Measurements from ENCODE around the gene TXLNB. TPM values are rescaled to one million over a fixed set of nuclear protein-coding genes. Genes with fewer than 3 reads are reported as not detected.
"Not testable (repeated sequence)": the region's sequence is repeated elsewhere in the genome, so short reads cannot be mapped to it uniquely, and the experiment has no call there.

The TXLNB gene
- total and polyA plus RNA-seq, 2 of the 13 experiments (the other 11 are each of a cell fraction or from before 2014, with no cell fraction given) = not detected

DNA sequence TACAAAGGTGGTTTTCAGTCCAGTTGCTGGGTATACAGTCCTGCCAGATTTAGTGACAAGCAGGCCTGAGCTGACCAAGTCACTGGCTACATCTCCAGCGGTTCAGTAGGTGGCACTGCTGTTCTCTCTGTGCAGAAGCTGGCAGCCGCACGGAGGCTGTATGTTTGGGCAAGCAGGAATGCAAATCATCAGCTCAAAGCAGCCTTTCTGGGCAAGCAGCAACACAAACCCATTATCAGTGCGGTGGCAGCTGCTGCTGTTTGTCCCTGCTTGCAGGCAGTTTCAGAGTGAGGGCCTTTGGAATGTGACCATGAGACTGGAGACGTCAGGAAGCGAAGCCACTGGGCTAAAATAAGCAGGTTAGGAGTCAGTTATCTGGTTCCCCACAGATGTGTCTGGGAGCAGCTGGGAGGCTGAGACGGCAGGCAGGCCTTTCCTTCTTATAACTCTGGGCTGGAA, 72.5 kb downstream of the TXLNB start (continued):
- TF ChIP-seq SMAD1 (CRISPR knock-in tag; IDR thresholded peaks at IDR 0.05; ENCODE audit: borderline replicate concordance, low read depth) = peak; percentile 92; the same call in 1 of the 2 replicates
- peak; percentile 32; the same call in 1 of the 2 replicates for TF ChIP-seq NCOA2 (CRISPR knock-in tag; IDR thresholded peaks at IDR 0.05)
- TF ChIP-seq YEATS2 (CRISPR knock-in tag; IDR thresholded peaks at IDR 0.05; ENCODE audit: borderline replicate concordance) = peak; percentile 42; the same call in 1 of the 2 replicates
- peak; percentile 82; the same call in 1 of the 2 replicates for TF ChIP-seq ZNF839 (CRISPR knock-in tag; IDR thresholded peaks at IDR 0.05; ENCODE audit: borderline replicate concordance)
- no peak for TF ChIP-seq SOX13 (IDR thresholded peaks at IDR 0.05)
- peak in 1 of 2 experiments; percentile 26; a peak in 1 of 4 replicates for TF ChIP-seq SOX13 (CRISPR knock-in tag; conservative IDR thresholded peaks at IDR 0.05 in 1 of 2, IDR thresholded peaks at IDR 0.05 in 1 of 2)

DNA sequence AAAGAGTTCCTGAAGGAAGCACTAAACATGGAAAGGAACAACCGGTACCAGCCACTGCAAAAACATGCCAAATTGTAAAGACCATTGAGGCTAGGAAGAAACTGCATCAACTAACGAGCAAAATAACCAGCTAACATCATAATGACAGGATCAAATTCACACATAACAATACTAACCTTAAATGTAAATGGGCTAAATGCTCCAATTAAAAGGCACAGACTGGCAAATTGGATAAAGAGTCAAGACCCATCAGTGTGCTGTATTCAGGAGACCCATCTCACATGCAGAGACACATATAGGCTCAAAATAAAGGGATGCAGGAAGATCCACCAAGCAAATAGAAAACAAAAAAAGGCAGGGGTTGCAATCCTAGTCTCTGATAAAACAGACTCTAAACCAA, 79.3 kb downstream of the TXLNB start:
- WGBS (ENCODE audit: low lambda C conversion rate) = 8% methylated on average over 2 of the region's 2 CpGs
- intact Hi-C loops (cut with micrococcal nuclease; ENCODE audit: unreplicated experiment) = not testable (repeated sequence)

DNA sequence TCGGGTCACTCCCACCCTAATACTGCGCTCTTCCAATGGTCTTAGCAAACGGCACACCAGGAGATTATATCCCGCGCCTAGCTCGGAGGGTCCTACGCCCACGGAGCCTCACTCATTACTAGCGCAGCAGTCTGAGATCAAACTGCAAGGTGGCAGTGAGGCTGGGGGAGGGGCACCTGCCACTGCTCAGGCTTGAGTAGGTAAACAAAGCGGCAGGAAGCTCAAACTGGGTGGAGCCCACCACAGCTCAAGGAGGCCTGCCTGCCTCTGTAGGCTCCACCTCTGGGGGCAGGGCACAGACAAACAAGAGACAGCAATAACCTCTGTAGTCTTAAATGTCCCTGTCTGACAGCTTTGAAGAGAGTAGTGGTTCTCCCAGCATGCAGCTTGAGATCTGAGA, 81.0 kb downstream of the TXLNB start:
- not testable (repeated sequence) for FAIRE-seq; H3K27ac ChIP-seq (ENCODE audit: extremely low read length, insufficient read depth, low read length)

More for the DNA sequence above, 79.3 kb downstream of the TXLNB start:
- POLR2A ChIA-PET; H3K9ac ChIP-seq (ENCODE audit: insufficient read depth, low read depth, low read length); H3K4me2 ChIP-seq (ENCODE audit: low read depth, low read length); BruUV-seq (replicated peaks); DNase-seq (ENCODE audit: low spot score); H2AFZ ChIP-seq (ENCODE audit: low read length); CTCF ChIA-PET (ENCODE audit: low intra/inter-chr PET ratio, low total read pairs); in situ Hi-C loops (cut with HindIII; ENCODE audit: extremely low pct_ligation_motif_present, low pct_unique_long_range_greater_than_20kb); H3K4me3 ChIP-seq (replicated peaks in 1 of 3; ENCODE audit: insufficient read depth in 1 of 3, low read depth in 2 of 3, low read length in 3 of 3); H3K4me1 ChIP-seq (ENCODE audit: insufficient read depth, low read length); H3K36me3 ChIP-seq (replicated peaks in 1 of 2; ENCODE audit: control insufficient read depth in 1 of 2, insufficient read depth in 2 of 2, low read length in 2 of 2); H4K20me1 ChIP-seq (ENCODE audit: insufficient read depth, low read length); FAIRE-seq; ATAC-seq; H3K79me2 ChIP-seq (ENCODE audit: insufficient read depth, low read length); H3K27me3 ChIP-seq (ENCODE audit: control insufficient read depth in 1 of 2, insufficient read depth in 2 of 2, low read length in 2 of 2); H3K27ac ChIP-seq (ENCODE audit: extremely low read length, insufficient read depth, low read length): not testable (repeated sequence)
- H3K9me3 ChIP-seq (ENCODE audit: low read length) = peaks cover 18% of the 10 kb centered on the region; the same call in 1 of the 2 replicates

More for the DNA sequence above, 81.0 kb downstream of the TXLNB start:
- POLR2A ChIA-PET; H3K79me2 ChIP-seq (ENCODE audit: insufficient read depth, low read length); in situ Hi-C loops (cut with HindIII; ENCODE audit: extremely low pct_ligation_motif_present, low pct_unique_long_range_greater_than_20kb); H4K20me1 ChIP-seq (ENCODE audit: insufficient read depth, low read length); H2AFZ ChIP-seq (ENCODE audit: low read length); H3K4me3 ChIP-seq (replicated peaks in 1 of 3; ENCODE audit: insufficient read depth in 1 of 3, low read depth in 2 of 3, low read length in 3 of 3); intact Hi-C loops (cut with micrococcal nuclease; ENCODE audit: unreplicated experiment); CTCF ChIA-PET (ENCODE audit: low intra/inter-chr PET ratio, low total read pairs); H3K9ac ChIP-seq (ENCODE audit: insufficient read depth, low read depth, low read length); BruUV-seq (replicated peaks); H3K4me1 ChIP-seq (ENCODE audit: insufficient read depth, low read length); DNase-seq (ENCODE audit: low spot score); H3K36me3 ChIP-seq (replicated peaks in 1 of 2; ENCODE audit: control insufficient read depth in 1 of 2, insufficient read depth in 2 of 2, low read length in 2 of 2); ATAC-seq; H3K27me3 ChIP-seq (ENCODE audit: control insufficient read depth in 1 of 2, insufficient read depth in 2 of 2, low read length in 2 of 2); H3K4me2 ChIP-seq (ENCODE audit: low read depth, low read length): not testable (repeated sequence)
- 66% methylated on average over 10 of the region's 10 CpGs for WGBS (ENCODE audit: low lambda C conversion rate)
- peaks cover 21% of the 10 kb centered on the region for H3K9me3 ChIP-seq (ENCODE audit: low read length)

All from HepG2 (cell line).